ENCODE results near the gene SCAF1. TPM values are rescaled to one million over a fixed set of nuclear protein-coding genes. Genes with fewer than 3 reads are reported as not detected.

SCAF1 gene
- total RNA-seq, 1 donor from 2014 or later, result 38.8 TPM

- peaks cover 57% of the 10 kb centered on the region for H3K36me3 ChIP-seq
- H3K27me3 ChIP-seq (ENCODE audit: low read depth), result no peaks in the 10 kb centered on the region
- peaks cover 40% of the 10 kb centered on the region for H3K4me1 ChIP-seq
- peak overlapping the region; percentile 97 for H3K27ac ChIP-seq (replicated peaks)
- TF ChIP-seq, protein P1, sequence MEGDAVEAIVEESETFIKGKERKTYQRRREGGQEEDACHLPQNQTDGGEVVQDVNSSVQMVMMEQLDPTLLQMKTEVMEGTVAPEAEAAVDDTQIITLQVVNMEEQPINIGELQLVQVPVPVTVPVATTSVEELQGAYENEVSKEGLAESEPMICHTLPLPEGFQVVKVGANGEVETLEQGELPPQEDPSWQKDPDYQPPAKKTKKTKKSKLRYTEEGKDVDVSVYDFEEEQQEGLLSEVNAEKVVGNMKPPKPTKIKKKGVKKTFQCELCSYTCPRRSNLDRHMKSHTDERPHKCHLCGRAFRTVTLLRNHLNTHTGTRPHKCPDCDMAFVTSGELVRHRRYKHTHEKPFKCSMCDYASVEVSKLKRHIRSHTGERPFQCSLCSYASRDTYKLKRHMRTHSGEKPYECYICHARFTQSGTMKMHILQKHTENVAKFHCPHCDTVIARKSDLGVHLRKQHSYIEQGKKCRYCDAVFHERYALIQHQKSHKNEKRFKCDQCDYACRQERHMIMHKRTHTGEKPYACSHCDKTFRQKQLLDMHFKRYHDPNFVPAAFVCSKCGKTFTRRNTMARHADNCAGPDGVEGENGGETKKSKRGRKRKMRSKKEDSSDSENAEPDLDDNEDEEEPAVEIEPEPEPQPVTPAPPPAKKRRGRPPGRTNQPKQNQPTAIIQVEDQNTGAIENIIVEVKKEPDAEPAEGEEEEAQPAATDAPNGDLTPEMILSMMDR (IDR thresholded peaks at IDR 0.05; ENCODE audit: borderline replicate concordance), result no peak
- intact Hi-C loops (cut with micrococcal nuclease), result no loop called here
- H3K4me3 ChIP-seq, result no peak overlapping the region
- H3K9me3 ChIP-seq (replicated peaks), result no peaks in the 10 kb centered on the region
- no peak for DNase-seq
These were observed 47.6 kb upstream of the SCAF1 start for GRCh38 chr19:49594157-49594992.

DNA sequence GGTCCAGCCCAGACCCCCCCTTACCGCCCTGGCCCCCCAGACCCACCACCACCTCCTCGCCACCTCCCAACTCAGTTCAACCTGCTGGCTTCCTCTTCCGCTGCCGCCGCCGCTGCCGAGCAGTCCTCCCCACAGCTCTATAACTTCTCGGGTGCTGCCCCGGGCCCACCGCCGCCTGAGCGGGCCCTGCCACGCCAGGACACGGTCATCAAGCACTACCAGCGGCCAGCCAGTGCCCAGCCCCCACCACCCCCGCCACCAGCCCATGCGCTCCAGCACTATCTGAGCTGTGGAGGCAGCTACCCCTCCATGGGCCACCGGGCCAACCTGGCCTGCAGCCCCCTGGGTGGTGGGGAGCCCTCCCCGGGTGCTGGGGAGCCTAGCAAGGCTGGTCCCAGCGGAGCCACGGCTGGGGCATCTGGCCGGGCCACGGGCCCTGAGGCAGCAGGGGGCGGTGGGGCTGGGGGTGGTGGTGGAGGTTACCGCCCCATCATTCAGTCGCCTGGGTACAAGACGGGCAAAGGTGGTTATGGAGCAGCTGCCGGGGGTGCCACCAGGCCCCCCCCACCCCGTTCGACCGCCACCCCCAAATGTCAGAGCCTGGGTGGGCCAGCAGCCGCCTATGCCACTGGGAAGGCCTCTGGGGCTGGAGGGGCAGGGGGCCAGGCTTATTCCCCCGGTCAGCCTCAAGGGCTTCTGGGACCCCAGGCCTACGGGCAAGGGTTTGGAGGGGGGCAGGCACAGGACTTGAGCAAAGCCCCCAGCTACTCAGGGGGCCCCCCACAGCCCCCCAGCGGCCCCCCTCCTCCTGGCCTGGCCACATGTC lies 46.8 kb upstream of the SCAF1 start:
- DNase-seq, result no peak
- intact Hi-C loops (cut with micrococcal nuclease), result no loop called here
- Histone ChIP-seq H3K9me3 (replicated peaks) (no peaks in the 10 kb centered on the region), H3K4me1 (peaks cover 40% of the 10 kb centered on the region), H3K36me3 (peaks cover 65% of the 10 kb centered on the region), H3K4me3 (no peak overlapping the region), H3K27ac (replicated peaks) (no peak overlapping the region), H3K27me3 (ENCODE audit: low read depth) (no peaks in the 10 kb centered on the region)
- TF ChIP-seq, protein P1 (IDR thresholded peaks at IDR 0.05; ENCODE audit: borderline replicate concordance), result no peak

DNA sequence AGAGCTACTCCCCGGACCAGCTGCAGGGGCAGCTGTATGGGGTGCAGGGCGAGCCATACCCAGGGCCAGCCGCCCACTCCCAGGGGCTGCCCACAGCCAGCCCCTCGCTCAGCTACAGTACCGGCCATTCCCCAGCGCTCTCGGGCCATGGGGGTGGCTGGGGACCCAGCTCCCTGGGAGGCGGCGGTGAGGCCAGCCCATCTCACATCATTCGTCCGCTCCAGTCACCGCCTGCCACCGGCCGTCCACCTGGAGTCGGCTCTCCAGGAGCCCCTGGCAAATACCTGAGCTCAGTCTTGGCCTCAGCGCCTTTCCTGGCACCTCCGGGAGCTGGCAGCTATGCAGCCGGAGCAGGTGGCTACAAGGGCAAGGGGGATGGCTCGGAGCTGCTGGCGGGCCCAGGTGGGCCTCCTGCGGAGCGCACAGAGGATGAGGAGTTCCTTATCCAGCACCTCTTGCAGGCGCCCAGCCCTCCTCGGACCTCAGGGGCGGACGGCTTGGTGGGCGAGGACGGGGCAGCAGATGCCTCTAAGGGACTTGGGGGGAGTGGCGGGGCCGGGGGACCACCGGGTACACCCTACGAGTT lies 46.1 kb upstream of the SCAF1 start:
- DNase-seq, result no peak
- H3K9me3 ChIP-seq (replicated peaks), result no peaks in the 10 kb centered on the region
- TF ChIP-seq, protein P1 (IDR thresholded peaks at IDR 0.05; ENCODE audit: borderline replicate concordance), result no peak
- peaks cover 34% of the 10 kb centered on the region for H3K4me1 ChIP-seq
- H3K36me3 ChIP-seq, result peaks cover 72% of the 10 kb centered on the region
- no peaks in the 10 kb centered on the region for H3K27me3 ChIP-seq (ENCODE audit: low read depth)
- no peak overlapping the region for H3K4me3 ChIP-seq
- intact Hi-C loops (cut with micrococcal nuclease), result no loop called here
- no peak overlapping the region for H3K27ac ChIP-seq (replicated peaks)

DNA sequence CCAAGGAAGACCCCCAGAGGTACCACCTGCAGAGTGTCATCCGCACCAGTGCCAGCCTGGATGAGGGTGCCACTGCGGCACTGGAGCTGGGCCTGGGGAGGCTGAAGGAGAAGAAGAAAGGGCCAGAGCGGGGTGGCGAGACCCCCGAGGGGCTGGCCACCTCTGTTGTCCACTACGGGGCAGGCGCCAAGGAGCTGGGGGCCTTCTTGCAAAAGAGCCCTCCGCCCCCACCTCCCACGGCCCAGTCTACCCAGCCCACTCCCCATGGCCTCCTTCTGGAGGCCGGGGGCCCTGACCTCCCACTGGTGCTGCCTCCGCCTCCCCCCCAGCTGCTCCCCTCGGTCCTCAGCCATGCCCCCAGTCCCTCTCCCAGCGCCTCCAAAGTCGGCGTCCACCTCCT lies 45.6 kb upstream of the SCAF1 start:
- TF ChIP-seq, protein P1 (IDR thresholded peaks at IDR 0.05; ENCODE audit: borderline replicate concordance), result no peak
- intact Hi-C loops (cut with micrococcal nuclease), result no loop called here
- Histone ChIP-seq H3K4me3 (no peak overlapping the region), H3K9me3 (replicated peaks) (no peaks in the 10 kb centered on the region), H3K36me3 (peaks cover 77% of the 10 kb centered on the region), H3K4me1 (peaks cover 30% of the 10 kb centered on the region), H3K27ac (replicated peaks) (no peak overlapping the region), H3K27me3 (ENCODE audit: low read depth) (no peaks in the 10 kb centered on the region)
- no peak for DNase-seq

GRCh38 chr19:49596954-49597702 lies 44.9 kb upstream of the SCAF1 start:
- Histone ChIP-seq H3K9me3 (replicated peaks) (no peaks in the 10 kb centered on the region), H3K4me3 (no peak overlapping the region), H3K27ac (replicated peaks) (no peak overlapping the region), H3K36me3 (peaks cover 85% of the 10 kb centered on the region), H3K27me3 (ENCODE audit: low read depth) (no peaks in the 10 kb centered on the region), H3K4me1 (peaks cover 23% of the 10 kb centered on the region)
- TF ChIP-seq, protein P1 (IDR thresholded peaks at IDR 0.05; ENCODE audit: borderline replicate concordance), result no peak
- DNase-seq, result no peak
- intact Hi-C loops (cut with micrococcal nuclease), result no loop called here
